Left kidney (tissue), 2 donors: ENCODE data around the gene TOM1L1. TPM values are rescaled to one million over a fixed set of nuclear protein-coding genes. Genes with fewer than 3 reads are reported as not detected.

ENCODE experiments used
- DNase-seq: peaks from one replicate; pipeline ENCODE4 v3.0.0-alpha.2; 2013
- polyA plus RNA-seq: library from polyadenylated mRNA; unstranded; fragments of 120-200 nt; gene quantifications from one replicate; pipeline ENCODE4 v1.2.1, GENCODE V29; 2013; ENCODE audit not compliant: insufficient read length

The TOM1L1 gene
- polyA plus RNA-seq, 1 donor: 118 TPM

DNA sequence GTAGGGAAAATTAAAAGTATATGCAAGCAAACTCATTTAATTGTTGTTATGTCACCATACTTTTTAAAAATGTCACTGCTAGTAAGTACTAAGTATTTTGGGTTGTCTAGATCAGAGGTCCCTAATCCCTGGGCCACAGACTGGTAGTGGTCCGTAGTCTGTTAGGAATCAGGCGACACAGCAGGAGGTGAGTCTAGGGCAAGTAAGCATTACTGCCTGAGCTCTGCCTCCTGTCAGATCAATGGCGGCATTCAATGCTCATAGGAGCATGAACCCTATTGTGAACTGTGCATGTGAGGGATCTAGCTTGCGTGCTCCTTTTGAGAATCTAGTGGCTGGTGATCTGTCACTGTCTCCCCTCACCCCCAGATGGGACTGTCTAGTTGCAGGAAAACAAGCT lies 89.5 kb downstream of the TOM1L1 start:
- DNase-seq: no peak

DNA sequence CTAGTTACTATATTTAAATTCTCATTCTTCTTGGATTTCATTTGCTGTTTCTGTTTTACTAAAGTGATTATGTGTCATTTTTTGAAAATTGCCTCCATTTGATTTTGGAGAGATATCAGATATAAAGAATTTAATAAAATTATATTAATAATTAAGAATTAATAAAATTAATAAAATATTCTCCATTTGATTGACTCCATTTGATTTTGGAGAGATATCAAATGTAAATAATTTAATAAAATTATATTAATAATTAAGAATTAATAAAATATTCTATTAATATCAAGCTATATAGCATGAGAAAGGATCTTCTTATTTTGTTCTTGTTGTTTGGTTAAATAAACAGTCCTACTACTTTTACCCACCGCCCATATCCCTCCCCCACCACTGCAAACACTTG lies 90.9 kb downstream of the TOM1L1 start:
- no peak for DNase-seq

DNA sequence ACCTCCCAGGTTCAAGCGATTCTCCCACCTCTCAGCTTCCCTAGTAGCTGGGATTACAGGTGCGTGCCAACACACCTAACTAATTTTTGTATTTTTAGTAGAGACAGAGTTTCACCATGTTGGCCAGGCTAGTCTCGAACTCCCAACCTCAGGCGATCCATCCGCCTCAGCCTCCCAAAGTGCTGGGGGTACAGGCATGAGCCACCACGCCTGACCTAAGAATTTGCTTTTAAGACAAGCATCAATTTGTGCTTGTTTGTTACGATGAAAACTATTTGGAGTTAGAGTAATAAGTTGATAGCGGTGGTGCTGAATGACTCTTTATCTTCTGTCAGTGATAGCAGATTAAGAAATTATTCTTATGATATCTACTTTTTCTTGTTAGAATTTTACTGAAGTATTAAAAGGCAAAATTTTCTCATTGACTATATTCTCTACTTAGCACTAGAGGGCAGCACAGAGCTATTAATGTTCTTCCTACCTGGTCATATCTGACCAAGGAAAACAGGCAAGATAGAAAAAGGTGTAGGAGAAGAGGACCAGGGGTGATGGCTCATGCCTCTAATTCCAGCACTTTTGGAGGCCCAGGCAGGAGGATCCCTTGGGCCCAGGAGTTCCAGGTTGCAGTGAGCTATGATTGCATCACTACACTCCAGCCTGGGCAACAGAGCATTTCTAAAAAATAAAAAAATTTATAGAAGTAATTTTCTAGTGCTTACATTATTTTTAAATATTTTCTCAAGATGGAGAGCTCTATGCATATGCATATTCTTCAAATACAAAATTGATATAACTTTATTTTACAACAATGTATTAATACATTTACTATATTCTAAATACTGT lies 92.4 kb downstream of the TOM1L1 start:
- DNase-seq: peak; percentile 46

- DNase-seq: no peak
Measured at GRCh38 chr17:54996441-54996840, 95.8 kb downstream of the TOM1L1 start.

DNA sequence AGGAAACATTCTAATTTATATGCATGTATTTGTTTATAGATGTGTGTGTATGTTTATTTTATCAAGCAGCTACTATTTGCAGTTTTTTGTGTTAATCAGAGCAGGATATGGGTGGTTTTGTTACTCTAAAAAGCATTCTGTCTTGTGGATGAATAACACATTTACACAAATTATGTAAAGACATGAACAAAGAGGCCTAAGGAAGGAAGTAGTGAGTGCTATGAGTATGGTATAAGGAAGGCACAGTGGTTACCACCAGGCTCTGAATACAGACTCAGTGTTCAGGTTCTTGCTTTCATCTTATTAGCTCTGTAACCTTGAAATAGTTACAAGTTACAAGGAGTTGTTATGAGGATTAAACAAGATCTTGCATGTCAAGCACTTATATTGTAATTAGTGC lies 101.8 kb downstream of the TOM1L1 start:
- DNase-seq: no peak

DNA sequence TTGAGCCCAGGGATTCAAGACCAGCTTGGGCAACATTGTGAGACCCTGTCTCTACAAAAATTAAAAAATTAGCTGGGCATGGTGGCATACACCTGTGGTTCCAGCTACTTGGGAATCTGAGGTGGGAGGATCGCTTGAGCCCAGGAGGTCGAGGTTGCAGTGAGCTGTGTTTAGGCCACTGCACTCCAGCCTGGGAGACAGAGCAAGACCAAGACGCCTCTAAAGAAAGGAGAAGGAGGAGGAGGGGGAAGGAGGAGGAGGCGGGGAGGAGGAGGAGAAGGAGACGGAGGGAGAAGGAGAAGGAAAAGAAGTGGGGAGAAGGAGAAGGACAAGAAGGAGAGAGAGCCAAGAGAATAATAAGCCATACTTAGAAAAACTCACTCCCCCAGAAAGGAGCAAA lies 103.8 kb downstream of the TOM1L1 start:
- DNase-seq: no peak

- DNase-seq: peak; percentile 2
Measured at GRCh38 chr17:55005520-55005919, 104.9 kb downstream of the TOM1L1 start.

Other genes with a start within 250 kb of the TOM1L1 start
- 126 TPM for gene COX11, start 67.8 kb downstream of the TOM1L1 start, polyA plus RNA-seq
- 22.1 TPM for gene STXBP4, start 67.9 kb downstream of the TOM1L1 start, polyA plus RNA-seq